GM21447 (cell line): Measurements from ENCODE around the gene PRMT3.
A peak's percentile ranks its signal among the peaks of the same experiment; 100 is the strongest.
"Not testable (repeated sequence)": the region's sequence is repeated elsewhere in the genome, so short reads cannot be mapped to it uniquely, and the experiment has no call there.

Source experiments
- ATAC-seq: cut with Tn5 transposase; IDR thresholded peaks from one replicate; pipeline ENCODE4 v1.9.1; 2021; ENCODE audit not compliant: unreplicated experiment

PRMT3 gene

GRCh38 chr11:20497124-20497792, 109.7 kb downstream of the PRMT3 start:
- ATAC-seq: no peak

GRCh38 chr11:20501252-20501651, 113.7 kb downstream of the PRMT3 start:
- peak; percentile 76 for ATAC-seq

GRCh38 chr11:20501971-20502370, 114.5 kb downstream of the PRMT3 start:
- ATAC-seq: no peak

- no peak for ATAC-seq
Observed at GRCh38 chr11:20511982-20512381, 124.5 kb downstream of the PRMT3 start.

DNA sequence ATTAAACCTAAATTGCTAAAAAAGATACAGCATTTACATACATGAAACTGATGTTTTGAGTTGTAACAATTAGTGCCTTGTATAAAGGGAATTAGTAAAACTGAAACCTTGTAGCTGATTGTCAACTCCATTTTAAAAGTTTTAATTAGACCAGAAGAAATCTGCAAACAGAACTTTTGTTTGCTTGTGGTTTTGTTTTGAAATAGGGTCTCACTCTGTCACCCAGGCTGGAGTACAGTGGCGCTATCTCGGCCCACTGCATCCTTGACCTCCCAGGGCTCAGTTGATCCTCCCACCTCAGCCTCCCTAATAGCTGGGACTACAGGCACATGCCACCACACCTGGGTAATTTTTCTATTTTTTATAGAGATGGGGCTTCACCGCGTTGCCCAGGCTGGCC, 125.4 kb downstream of the PRMT3 start:
- ATAC-seq: no peak

- ATAC-seq: no peak
Observed at GRCh38 chr11:20518323-20518834, 130.9 kb downstream of the PRMT3 start.

- ATAC-seq: no peak
Observed at GRCh38 chr11:20522536-20522935, 135.0 kb downstream of the PRMT3 start.

DNA sequence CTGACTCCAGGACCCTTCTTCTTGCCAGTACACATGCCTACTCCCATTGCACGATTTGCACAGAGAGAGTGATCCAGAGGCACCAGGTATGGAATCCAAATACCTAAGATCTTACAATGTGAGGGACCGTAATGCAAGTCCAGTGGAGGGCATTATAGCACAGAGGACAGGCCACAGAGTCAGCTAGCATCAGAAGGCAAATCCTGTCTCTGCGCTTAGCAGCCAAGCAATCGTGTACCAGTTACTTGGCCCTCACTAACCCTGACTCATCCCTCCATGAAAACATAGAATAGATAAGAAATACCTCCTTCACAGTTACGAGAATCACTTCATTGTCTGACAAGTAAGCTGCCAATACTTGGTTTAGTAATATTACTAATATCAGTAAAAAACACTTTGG, 142.2 kb downstream of the PRMT3 start:
- ATAC-seq: no peak

- peak; percentile 82 for ATAC-seq
Observed at GRCh38 chr11:20530942-20531703, 143.6 kb downstream of the PRMT3 start.

GRCh38 chr11:20535271-20535881, 147.9 kb downstream of the PRMT3 start:
- no peak for ATAC-seq

DNA sequence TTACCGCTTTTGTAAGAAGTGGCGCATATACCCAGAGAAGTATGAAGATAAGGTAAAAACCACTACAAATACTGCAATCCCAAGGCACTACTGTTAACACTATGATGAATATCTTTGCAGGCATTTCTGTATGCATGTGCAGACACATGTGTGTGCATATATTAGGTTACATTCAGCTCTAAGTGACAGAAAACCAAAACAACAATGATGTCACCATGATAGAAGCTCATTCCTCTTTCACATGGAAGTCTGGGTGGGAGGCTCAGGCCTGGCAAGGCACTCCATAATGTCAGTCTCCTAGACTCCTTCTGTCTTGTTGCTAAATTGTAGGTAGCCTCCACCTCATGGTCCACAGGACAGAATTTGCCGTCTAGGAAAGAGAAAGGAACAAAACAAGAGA, 148.8 kb downstream of the PRMT3 start:
- ATAC-seq: no peak

- ATAC-seq: no peak
Observed at GRCh38 chr11:20536784-20537183, 149.3 kb downstream of the PRMT3 start.

DNA sequence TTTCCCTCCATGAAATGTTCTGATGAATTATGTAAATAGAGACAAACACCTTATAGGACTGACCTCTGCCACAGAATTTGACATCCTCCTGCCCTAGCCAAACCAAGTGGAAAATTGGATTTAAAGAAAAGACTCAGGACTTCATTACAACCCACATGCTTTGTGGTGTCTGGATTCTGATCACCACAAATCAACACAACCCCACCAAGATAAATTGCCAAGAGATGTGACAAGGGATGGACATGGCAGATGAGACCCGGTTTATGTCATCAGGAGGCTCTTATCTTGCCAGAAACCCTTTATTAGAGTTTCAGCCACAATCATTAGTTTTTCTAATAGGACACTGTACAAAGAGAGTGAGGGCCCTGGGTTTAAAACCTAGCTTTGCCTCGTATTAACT, 154.0 kb downstream of the PRMT3 start:
- no peak for ATAC-seq

GRCh38 chr11:20544603-20545237, 157.2 kb downstream of the PRMT3 start:
- ATAC-seq: no peak

- no peak for ATAC-seq
Observed at GRCh38 chr11:20547411-20547810, 159.9 kb downstream of the PRMT3 start.

GRCh38 chr11:20551096-20551495, 163.6 kb downstream of the PRMT3 start:
- no peak for ATAC-seq

GRCh38 chr11:20555783-20556182, 168.3 kb downstream of the PRMT3 start:
- ATAC-seq: no peak

DNA sequence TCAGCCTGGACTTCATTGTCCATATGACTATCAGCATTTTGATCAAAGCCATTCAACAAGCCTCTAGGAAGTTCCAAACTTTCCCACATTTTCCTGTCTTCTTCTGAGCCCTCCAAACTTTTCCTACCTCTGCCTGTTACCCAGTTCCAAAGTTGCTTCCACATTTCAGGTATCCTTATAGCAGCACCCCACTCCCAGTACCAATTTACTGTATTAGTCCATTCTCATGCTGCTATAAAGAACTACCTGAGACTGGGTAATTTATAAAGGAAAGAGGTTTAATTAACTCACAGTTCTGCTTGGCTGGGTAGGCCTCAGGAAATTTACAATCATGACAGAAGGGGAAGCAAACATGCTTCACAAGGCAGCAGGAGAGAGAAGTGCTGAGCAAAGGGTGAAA, 168.9 kb downstream of the PRMT3 start:
- ATAC-seq: not testable (repeated sequence)

DNA sequence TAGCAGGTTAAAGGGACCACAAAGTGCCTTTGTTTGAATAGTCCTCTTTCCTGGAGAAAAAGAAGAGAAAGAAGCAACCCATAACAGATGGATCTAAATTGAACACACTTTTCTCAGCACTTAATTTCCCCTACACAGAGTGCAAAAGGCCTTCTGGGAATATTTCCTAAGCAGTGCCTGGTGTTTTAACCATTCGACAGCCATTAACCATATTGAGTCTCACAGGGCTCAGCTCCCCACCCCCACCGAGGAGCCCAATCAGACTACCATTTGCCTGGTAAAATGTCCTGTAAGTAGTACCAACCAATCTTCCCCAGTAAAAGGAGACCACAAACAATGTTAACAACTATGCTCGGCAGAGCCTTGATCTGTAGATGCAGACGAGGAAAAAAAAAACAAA, 171.2 kb downstream of the PRMT3 start:
- ATAC-seq: no peak
